Measurements from ENCODE around the gene CD44.

Gene CD44

GRCh38 chr11:35158701-35159510, 19.9 kb downstream of the CD44 start:
- DNase-seq (ENCODE audit: low read depth in 2 of 2), result no peak

GRCh38 chr11:35160246-35160824, 21.4 kb downstream of the CD44 start:
- DNase-seq (ENCODE audit: low read depth in 2 of 2), result no peak

GRCh38 chr11:35160902-35161597, 22.1 kb downstream of the CD44 start:
- no peak for DNase-seq (ENCODE audit: low read depth in 2 of 2)

GRCh38 chr11:35162745-35163144, 23.8 kb downstream of the CD44 start:
- no peak for DNase-seq (ENCODE audit: low read depth in 2 of 2)

GRCh38 chr11:35163209-35163608, 24.2 kb downstream of the CD44 start:
- DNase-seq (ENCODE audit: low read depth in 2 of 2), result no peak

- no peak for DNase-seq (ENCODE audit: low read depth in 2 of 2)
These were observed 24.9 kb downstream of the CD44 start for GRCh38 chr11:35163702-35164496.

- DNase-seq (ENCODE audit: low read depth in 2 of 2), result no peak
These were observed 26.1 kb downstream of the CD44 start for GRCh38 chr11:35165030-35165422.

GRCh38 chr11:35165423-35166368, 26.7 kb downstream of the CD44 start:
- peak; percentile 75 to 82 for DNase-seq (ENCODE audit: low read depth in 2 of 2)

GRCh38 chr11:35166369-35167360, 27.7 kb downstream of the CD44 start:
- no peak for DNase-seq (ENCODE audit: low read depth in 2 of 2)

- DNase-seq (ENCODE audit: low read depth in 2 of 2), result no peak
These were observed 28.5 kb downstream of the CD44 start for GRCh38 chr11:35167426-35167954.

- DNase-seq (ENCODE audit: low read depth in 2 of 2), result no peak
These were observed 29.7 kb downstream of the CD44 start for GRCh38 chr11:35168671-35169070.

GRCh38 chr11:35169112-35169511, 30.1 kb downstream of the CD44 start:
- DNase-seq (ENCODE audit: low read depth in 2 of 2), result no peak

GRCh38 chr11:35169754-35170153, 30.8 kb downstream of the CD44 start:
- no peak for DNase-seq (ENCODE audit: low read depth in 2 of 2)

- DNase-seq (ENCODE audit: low read depth in 2 of 2), result no peak
These were observed 31.5 kb downstream of the CD44 start for GRCh38 chr11:35170503-35170902.

GRCh38 chr11:35171226-35171625, 32.3 kb downstream of the CD44 start:
- DNase-seq (ENCODE audit: low read depth in 2 of 2), result no peak

- DNase-seq (ENCODE audit: low read depth in 2 of 2), result no peak
These were observed 34.1 kb downstream of the CD44 start for GRCh38 chr11:35173011-35173511.

GRCh38 chr11:35173616-35174566, 34.9 kb downstream of the CD44 start:
- no peak for DNase-seq (ENCODE audit: low read depth in 2 of 2)

- no peak for DNase-seq (ENCODE audit: low read depth in 2 of 2)
These were observed 35.7 kb downstream of the CD44 start for GRCh38 chr11:35174666-35175065.
